Liver (tissue), 9 donors: ENCODE measurements around the gene PKD1L1. TPM values are rescaled to one million over a fixed set of nuclear protein-coding genes. Genes with fewer than 3 reads are reported as not detected.

Experiments used
- DNase-seq: peaks from one replicate; pipeline ENCODE4 v3.0.0-alpha.2; 2017; ENCODE audit warnings: low spot score
- H3K27ac ChIP-seq, 2 donors: one replicate each; pipeline ENCODE4 v1.7.0; 2013; ENCODE audit warnings: inconsistent platforms in 2 of 2, low read length in 2 of 2, control low read depth in 1 of 2, low read depth in 1 of 2, mild to moderate bottlenecking in 1 of 2
- H3K27me3 ChIP-seq, 4 donors: one replicate each; pipeline versions ENCODE4 v1.6.1 to v1.7.0; 2013; ENCODE audit warnings: low read length in 3 of 4, inconsistent platforms in 1 of 4, mild to moderate bottlenecking in 1 of 4, moderate library complexity in 1 of 4; ENCODE audit not compliant: control insufficient read depth in 4 of 4, insufficient read depth in 4 of 4
- H3K36me3 ChIP-seq, 4 donors: one replicate each; pipeline versions ENCODE4 v1.6.1 to v1.7.0; 2013; ENCODE audit warnings: low read length in 3 of 4, mild to moderate bottlenecking in 3 of 4, low read depth in 1 of 4, moderate library complexity in 1 of 4; ENCODE audit not compliant: control insufficient read depth in 4 of 4, insufficient read depth in 3 of 4
- H3K4me1 ChIP-seq, 4 donors: one replicate each; pipeline versions ENCODE4 v1.6.1 to v1.7.0; 2013; ENCODE audit warnings: low read length in 3 of 4, mild to moderate bottlenecking in 3 of 4, moderate library complexity in 1 of 4; ENCODE audit not compliant: control insufficient read depth in 4 of 4, insufficient read depth in 4 of 4
- H3K4me3 ChIP-seq, 3 donors: one replicate each; pipeline versions ENCODE4 v1.6.1 to v1.7.0; 2013; ENCODE audit warnings: low read length in 3 of 3, control low read depth in 1 of 3, low read depth in 1 of 3, mild to moderate bottlenecking in 1 of 3
- H3K9ac ChIP-seq, 2 donors: one replicate each; pipeline ENCODE4 v1.7.0; 2013; ENCODE audit warnings: low read length in 2 of 2, mild to moderate bottlenecking in 2 of 2, moderate library complexity in 2 of 2, control low read depth in 1 of 2, low read depth in 1 of 2
- H3K9me3 ChIP-seq, 4 donors: one replicate each; pipeline versions ENCODE4 v1.6.1 to v1.7.0; 2013; ENCODE audit warnings: low read length in 3 of 4; ENCODE audit not compliant: control insufficient read depth in 4 of 4
- EGR1 ChIP-seq, 2 donors: IDR thresholded peaks; 2 replicates each; pipeline ENCODE4 v1.6.1; 2016 to 2018; ENCODE audit warnings: antibody characterized with exemption in 2 of 2, low read depth in 2 of 2
- FOXA1 ChIP-seq: IDR thresholded peaks from 2 replicates; pipeline ENCODE4 v1.6.1; 2016; ENCODE audit warnings: antibody characterized with exemption
- FOXA2 ChIP-seq: IDR thresholded peaks from 2 replicates; pipeline ENCODE4 v1.6.1; 2016; ENCODE audit warnings: antibody characterized with exemption
- GABPA ChIP-seq, 2 donors: IDR thresholded peaks in 1 of 2; conservative IDR thresholded peaks in 1 of 2; 2 replicates each; pipeline ENCODE4 v1.6.1; 2016; ENCODE audit warnings: antibody characterized with exemption in 2 of 2, mild to moderate bottlenecking in 1 of 2, moderate library complexity in 1 of 2
- NR2F2 ChIP-seq: IDR thresholded peaks from 2 replicates; pipeline ENCODE4 v1.6.1; 2016; ENCODE audit warnings: antibody characterized with exemption
- RAD21 ChIP-seq, 2 donors: IDR thresholded peaks; 2 replicates each; pipeline ENCODE4 v1.6.1; 2016; ENCODE audit warnings: antibody characterized with exemption in 2 of 2, mild to moderate bottlenecking in 2 of 2
- TAF1 ChIP-seq: conservative IDR thresholded peaks from 2 replicates; pipeline ENCODE4 v1.6.1; 2016; ENCODE audit warnings: antibody characterized with exemption, mild to moderate bottlenecking
- YY1 ChIP-seq: IDR thresholded peaks from 2 replicates; pipeline ENCODE4 v1.6.1; 2016; ENCODE audit warnings: antibody characterized with exemption, mild to moderate bottlenecking
- ZBTB33 ChIP-seq: IDR thresholded peaks from 2 replicates; pipeline ENCODE4 v1.6.1; 2016; ENCODE audit warnings: antibody characterized with exemption
- WGBS: extraction: QIAGEN DNeasy Blood & Tissue Kit; methylation state at CpG from one replicate; pipeline ENCODE4 v1.1.7; 2013; 5-methylcytosine and 5-hydroxymethylcytosine counted together
- polyA plus RNA-seq, 2 donors: library from polyadenylated mRNA; stranded (reverse) in 1 of 2; unstranded in 1 of 2; fragments of 200-250 nt in 1 of 2; fragments of >200 nt in 1 of 2; fragmentation: Nextera tagmentation in 1 of 2; extraction: Ambion mirVana in 1 of 2; gene quantifications; one replicate each; pipeline versions ENCODE4 v1.2.1 to v1.2.3, GENCODE V29; 2013 to 2015
- total RNA-seq, 2 donors: library from RNA; depleted of rRNA; stranded (reverse); fragments of >200 nt; gene quantifications; one replicate each; pipeline ENCODE4 v1.2.3, GENCODE V29; 2014
- TF ChIP-seq, protein P1 (sequence below): fragments of 150-350 bp; IDR thresholded peaks from 2 replicates; pipeline ENCODE4 v1.5.1; 2017; ENCODE audit warnings: improper control_type of control experiment, low read depth, low read length; ENCODE audit not compliant: missing input control
- TF ChIP-seq, protein P2 (sequence below): IDR thresholded peaks from 2 replicates; pipeline ENCODE4 v1.6.1; 2016; ENCODE audit warnings: antibody characterized with exemption
- donor health status: healthy.
- donor health status: healthy.
- donor health status: healthy.
- donor health status: healthy.
- donor health status: healthy.

The PKD1L1 gene
- total and polyA plus RNA-seq, 4 donors, result 0.08 to 0.25 (median 0.11) TPM

DNA sequence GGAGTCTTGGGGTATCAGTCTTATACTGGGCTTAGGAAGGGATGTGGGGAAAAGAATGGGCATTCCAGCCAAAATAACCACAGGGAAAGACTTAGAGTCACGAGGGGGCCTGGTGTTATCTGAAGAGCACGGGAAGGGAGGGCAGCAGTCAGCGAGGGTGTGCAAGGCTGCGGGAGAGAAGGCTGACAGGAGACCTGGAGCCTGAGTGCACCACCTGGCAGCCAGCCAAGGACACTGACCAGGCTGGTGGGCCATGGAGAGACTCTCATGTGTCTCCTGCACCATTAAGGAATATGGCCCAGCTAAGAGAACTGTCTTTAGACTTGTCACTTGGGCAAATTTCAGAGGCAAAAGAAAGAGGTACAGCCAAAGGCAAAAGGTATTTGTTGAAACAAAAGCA, 69.6 kb downstream of the PKD1L1 start:
- no peak overlapping the region for H3K4me3 ChIP-seq
- DNase-seq, result no peak
- no peaks in the 10 kb centered on the region for H3K36me3 ChIP-seq
- H3K27ac ChIP-seq, result no peak overlapping the region
- no peaks in the 10 kb centered on the region for H3K4me1 ChIP-seq
- H3K9me3 ChIP-seq, result no peaks in the 10 kb centered on the region
- WGBS, result 63% methylated on average over 4 of the region's 4 CpGs
- no peak for TF ChIP-seq YY1
- TF ChIP-seq ZBTB33, result no peak
- no peak for TF ChIP-seq TAF1
- TF ChIP-seq, protein P1, sequence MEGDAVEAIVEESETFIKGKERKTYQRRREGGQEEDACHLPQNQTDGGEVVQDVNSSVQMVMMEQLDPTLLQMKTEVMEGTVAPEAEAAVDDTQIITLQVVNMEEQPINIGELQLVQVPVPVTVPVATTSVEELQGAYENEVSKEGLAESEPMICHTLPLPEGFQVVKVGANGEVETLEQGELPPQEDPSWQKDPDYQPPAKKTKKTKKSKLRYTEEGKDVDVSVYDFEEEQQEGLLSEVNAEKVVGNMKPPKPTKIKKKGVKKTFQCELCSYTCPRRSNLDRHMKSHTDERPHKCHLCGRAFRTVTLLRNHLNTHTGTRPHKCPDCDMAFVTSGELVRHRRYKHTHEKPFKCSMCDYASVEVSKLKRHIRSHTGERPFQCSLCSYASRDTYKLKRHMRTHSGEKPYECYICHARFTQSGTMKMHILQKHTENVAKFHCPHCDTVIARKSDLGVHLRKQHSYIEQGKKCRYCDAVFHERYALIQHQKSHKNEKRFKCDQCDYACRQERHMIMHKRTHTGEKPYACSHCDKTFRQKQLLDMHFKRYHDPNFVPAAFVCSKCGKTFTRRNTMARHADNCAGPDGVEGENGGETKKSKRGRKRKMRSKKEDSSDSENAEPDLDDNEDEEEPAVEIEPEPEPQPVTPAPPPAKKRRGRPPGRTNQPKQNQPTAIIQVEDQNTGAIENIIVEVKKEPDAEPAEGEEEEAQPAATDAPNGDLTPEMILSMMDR, result no peak
- TF ChIP-seq FOXA1, result no peak
- no peak for TF ChIP-seq EGR1 (IDR thresholded peaks at IDR 0.05; ENCODE audit: low read depth in 2 of 2)
- no peak for TF ChIP-seq GABPA (IDR thresholded peaks at IDR 0.05 in 1 of 2, conservative IDR thresholded peaks at IDR 0.05 in 1 of 2)
- H3K9ac ChIP-seq, result no peak overlapping the region
- no peaks in the 10 kb centered on the region for H3K27me3 ChIP-seq

- Histone ChIP-seq H3K27ac (no peak overlapping the region), H3K36me3 (no peaks in the 10 kb centered on the region), H3K4me1 (no peaks in the 10 kb centered on the region), H3K27me3 (no peaks in the 10 kb centered on the region), H3K4me3 (no peak overlapping the region), H3K9ac (no peak overlapping the region), H3K9me3 (no peaks in the 10 kb centered on the region)
- WGBS, result 97% methylated on average over 10 of the region's 10 CpGs
- no peak for DNase-seq
- TF ChIP-seq RAD21 (IDR thresholded peaks at IDR 0.05), result no peak
- no peak for TF ChIP-seq TAF1
- TF ChIP-seq ZBTB33, result no peak
- TF ChIP-seq, protein P2, sequence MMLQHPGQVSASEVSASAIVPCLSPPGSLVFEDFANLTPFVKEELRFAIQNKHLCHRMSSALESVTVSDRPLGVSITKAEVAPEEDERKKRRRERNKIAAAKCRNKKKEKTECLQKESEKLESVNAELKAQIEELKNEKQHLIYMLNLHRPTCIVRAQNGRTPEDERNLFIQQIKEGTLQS, result no peak
- TF ChIP-seq FOXA2, result no peak
- TF ChIP-seq FOXA1, result no peak
- TF ChIP-seq NR2F2, result no peak
- TF ChIP-seq, protein P1, result no peak
- TF ChIP-seq YY1, result no peak
- no peak for TF ChIP-seq EGR1 (IDR thresholded peaks at IDR 0.05; ENCODE audit: low read depth in 2 of 2)
- no peak for TF ChIP-seq GABPA (IDR thresholded peaks at IDR 0.05 in 1 of 2, conservative IDR thresholded peaks at IDR 0.05 in 1 of 2)
These were observed 70.9 kb downstream of the PKD1L1 start for GRCh38 chr7:47877336-47877735.
